HG03280 (cell line): ENCODE measurements around the gene FGFR2.

Source experiments
- ATAC-seq: cut with Tn5 transposase; IDR thresholded peaks from one replicate; pipeline ENCODE4 v1.9.1; 2021; ENCODE audit warnings: mild to moderate bottlenecking, moderate library complexity; ENCODE audit not compliant: unreplicated experiment

The FGFR2 gene

GRCh38 chr10:121598263-121599249 lies at the start of gene FGFR2:
Gene FGFR2, minus strand, starts transcription at chr10:121598444. Its CDS starts 4,627 bp downstream, at chr10:121593817.
- no peak for ATAC-seq

DNA sequence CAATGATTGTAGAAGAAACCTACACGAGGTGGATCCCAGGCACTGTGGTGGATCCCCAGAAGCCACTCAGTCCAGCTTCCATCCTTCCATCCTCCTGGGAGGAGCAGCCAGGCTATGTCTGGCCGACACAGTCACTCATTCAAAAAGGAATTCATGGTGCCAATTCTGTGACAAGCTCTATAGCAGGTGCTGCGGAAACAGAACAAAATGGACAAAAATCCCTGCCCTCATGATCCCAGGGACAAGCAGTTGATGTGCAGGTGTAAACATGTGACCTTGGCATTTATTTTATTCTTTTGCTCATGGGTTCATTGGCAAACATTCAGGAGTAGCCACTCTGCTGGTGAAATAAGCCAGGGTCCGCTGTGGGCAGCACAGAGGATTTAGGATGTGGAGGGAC lies 49.2 kb upstream of the FGFR2 start:
- no peak for ATAC-seq

- no peak for ATAC-seq
Observed at GRCh38 chr10:121645696-121646095, 47.5 kb upstream of the FGFR2 start.

DNA sequence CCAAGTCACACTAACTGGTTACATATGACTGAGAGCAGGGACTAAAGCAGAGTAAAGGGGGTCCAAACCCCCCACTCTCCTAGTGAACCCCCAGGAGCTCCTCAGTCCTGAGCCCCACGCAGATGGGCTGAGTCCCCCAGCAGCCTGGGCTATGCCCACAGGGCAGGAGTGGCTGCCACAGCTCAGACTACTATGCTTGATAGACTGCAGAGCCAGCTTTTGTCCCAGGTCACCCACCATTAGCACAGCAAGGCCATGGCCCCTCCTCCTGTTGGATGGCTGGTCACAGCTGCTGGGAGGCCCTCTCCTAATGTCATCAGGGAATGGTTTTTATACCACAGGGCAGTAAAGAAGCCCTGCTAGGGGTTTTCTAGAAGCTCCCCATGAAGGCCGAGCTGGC lies 46.3 kb upstream of the FGFR2 start:
- no peak for ATAC-seq

GRCh38 chr10:121640266-121640665 lies 42.0 kb upstream of the FGFR2 start:
- no peak for ATAC-seq

DNA sequence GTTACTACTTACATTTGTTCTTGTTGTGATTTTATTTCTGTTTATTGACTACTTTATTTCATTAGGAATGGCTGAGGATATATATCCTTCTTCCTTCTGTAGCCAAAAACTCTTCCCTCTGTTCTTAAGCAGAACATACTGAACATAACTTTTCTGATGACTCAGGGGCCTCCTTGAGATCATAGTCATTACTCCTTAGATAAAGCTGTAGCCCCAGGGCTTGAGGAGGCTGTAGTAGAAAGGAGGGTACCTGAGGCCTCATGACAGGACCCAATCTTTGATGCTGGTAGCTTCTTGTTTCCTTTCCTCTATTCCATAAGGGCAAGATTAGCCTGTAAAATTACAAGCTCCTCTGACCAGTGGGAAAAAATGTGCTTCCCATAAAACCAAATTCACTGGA lies 41.2 kb upstream of the FGFR2 start:
- no peak for ATAC-seq

DNA sequence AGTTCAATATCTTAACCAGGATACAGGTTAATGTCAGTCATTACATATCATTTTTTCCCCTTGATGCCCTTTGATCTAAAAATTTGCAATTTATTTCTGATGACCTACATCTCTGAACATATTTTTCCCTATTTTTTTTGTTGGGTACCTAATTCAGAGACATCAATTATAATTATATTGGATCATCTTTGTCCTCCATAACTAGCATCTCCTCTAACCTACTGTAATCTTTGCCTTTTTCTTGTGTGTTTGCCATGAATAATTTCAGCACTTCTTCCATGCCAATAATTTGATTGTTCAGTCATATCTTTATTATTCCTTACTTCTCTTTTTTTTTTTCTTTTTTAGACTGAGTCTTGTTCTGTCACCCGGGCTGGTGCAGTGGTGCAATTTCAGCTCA lies 39.2 kb upstream of the FGFR2 start:
- ATAC-seq: no peak

DNA sequence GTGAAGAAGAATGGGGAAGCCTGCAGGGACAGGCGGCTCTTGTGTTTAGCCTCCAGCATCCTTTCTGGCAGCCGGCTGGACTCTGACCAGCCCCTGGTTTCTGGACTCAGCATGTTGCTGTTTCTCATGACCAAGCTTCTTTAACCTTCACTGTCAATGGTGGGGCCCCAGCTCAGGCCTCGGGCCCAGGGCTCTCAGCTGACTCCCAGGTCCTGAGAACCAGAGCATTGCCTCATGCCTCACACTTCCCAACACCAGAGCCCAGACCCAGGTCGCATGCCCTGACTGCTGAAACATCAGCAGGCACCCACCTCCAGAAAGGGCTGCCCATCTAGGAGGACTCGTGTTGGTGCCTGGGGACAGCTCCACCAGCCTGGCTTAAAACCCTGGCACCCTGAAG lies 34.8 kb upstream of the FGFR2 start:
- ATAC-seq: no peak

DNA sequence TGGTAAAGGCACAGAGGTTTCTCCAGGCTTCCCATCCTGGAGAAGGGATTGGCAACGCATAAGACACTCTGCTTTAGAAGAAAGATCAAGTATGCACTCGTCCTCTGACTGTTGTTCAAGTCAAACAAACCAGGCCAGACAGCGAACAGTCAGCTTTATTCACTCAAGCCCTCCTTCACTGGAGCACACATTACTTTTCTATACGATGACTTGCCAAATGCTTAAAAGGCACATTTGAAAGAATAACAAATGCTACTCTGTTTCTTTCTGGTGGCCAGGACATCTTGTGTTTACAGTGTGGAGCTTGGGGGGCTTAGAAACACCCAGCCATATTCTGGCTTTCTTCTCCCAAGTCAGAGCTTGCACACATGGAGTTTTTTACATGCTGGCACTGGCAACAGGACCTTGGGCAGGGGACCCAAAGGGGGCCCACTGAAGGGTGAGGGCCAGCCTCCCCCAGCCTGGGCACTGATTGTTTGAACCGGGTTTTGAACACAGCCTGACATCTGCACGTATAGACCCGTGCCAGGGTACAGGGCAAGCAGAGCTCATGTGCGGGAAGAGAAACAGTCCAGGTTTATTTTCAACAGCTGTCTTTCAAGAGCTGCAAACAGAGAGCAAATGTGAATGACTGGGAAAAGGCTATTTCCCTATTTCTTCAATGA lies 33.3 kb upstream of the FGFR2 start:
- no peak for ATAC-seq

DNA sequence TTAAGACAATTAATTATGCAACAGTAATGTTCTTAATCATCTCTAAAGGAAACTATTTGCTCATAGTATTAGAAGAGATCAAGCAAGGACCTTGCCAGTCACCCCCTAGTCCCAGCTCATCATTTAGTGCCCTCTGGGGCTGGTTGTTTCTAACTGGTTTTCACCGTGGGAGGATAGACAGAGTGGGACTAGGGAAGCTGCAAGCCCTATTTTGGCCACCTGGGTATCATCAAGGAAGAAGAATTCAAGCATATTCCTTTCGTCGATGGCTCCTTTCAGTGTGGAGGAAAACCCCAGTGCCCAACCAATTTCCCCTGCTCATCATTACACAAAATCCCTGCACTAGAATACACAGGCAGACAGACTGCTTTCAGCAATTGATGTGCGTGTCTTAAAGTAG lies 30.6 kb upstream of the FGFR2 start:
- no peak for ATAC-seq

GRCh38 chr10:121627876-121628581 lies 29.8 kb upstream of the FGFR2 start:
- ATAC-seq: no peak

DNA sequence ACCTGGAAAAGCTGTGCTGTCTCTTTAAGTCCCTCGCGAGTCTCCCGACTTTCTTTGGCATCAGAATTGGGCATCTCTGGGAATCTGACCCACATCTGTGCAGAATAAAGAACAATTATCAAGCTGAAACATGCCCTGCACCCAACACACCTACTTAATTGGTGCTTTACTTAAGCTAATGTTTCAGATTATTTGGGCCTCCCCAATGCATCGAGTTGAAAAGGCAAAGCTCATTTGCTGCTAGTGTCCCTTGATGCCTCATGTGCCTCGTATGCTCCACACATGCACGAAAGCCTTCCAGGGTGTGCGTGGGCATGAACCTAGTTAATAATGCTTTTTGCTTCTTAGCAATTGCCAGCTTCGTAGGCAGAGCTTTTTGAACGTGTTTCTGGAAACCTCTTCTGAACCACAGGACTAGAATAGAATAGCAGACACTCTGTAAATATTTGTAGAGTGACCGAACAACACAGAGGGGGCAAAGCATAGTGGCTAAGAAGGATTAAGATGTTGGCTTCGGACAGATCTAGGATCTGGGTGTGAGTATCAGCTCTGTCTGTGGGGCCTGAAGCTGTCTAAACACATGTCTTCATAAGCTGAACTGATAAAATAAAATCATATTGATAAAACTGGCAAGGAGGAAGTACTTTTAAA lies 26.7 kb upstream of the FGFR2 start:
- no peak for ATAC-seq

- ATAC-seq: no peak
Observed at GRCh38 chr10:121618906-121619305, 20.7 kb upstream of the FGFR2 start.

GRCh38 chr10:121617176-121617575 lies 18.9 kb upstream of the FGFR2 start:
- no peak for ATAC-seq

GRCh38 chr10:121616291-121616690 lies 18.0 kb upstream of the FGFR2 start:
- ATAC-seq: no peak

- ATAC-seq: no peak
Observed at GRCh38 chr10:121615836-121616235, 17.6 kb upstream of the FGFR2 start.

DNA sequence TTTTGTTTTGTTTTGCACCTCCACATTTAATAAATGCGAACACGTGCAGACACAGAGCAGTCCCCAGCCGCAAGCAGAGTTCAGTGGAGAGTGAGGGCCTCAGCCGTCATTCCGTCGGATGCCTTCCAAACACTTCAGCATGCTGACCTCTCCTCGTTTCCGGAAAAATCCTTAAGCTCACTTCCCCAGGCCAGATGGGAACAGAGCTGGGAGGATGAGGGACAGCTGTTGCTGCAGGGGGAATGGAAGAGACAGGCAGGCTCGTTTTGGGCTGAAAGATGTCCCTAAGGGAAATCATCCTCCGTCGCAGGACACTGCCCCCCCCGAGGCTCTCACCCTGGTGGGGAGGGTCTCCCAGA lies 17.2 kb upstream of the FGFR2 start:
- ATAC-seq: no peak

- no peak for ATAC-seq
Observed at GRCh38 chr10:121614613-121615434, 16.6 kb upstream of the FGFR2 start.

DNA sequence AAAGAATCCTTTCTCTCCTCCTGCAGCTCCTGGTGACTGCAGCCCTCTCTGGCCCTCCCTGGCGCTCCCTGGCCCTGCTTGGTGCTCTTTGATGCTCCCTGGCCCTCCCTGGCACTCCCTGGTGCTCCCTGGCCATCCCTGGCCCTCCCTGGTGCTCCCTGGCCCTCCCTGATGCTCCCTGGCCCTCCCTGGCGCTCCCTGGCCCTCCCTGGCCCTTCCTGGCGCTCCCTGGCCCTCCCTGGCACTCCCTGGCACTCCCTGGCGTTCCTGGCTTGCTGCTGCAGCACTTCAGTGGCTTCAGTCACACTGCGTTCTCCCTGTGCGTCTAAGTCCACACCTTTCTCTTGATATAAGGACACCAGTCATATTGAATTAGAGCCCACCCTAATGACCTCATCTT lies 15.2 kb upstream of the FGFR2 start:
- ATAC-seq: no peak
